ENCODE measurements around the gene GSTT4.
"Not testable (repeated sequence)": the region's sequence is repeated elsewhere in the genome, so short reads cannot be mapped to it uniquely, and the experiment has no call there.

The GSTT4 gene

DNA sequence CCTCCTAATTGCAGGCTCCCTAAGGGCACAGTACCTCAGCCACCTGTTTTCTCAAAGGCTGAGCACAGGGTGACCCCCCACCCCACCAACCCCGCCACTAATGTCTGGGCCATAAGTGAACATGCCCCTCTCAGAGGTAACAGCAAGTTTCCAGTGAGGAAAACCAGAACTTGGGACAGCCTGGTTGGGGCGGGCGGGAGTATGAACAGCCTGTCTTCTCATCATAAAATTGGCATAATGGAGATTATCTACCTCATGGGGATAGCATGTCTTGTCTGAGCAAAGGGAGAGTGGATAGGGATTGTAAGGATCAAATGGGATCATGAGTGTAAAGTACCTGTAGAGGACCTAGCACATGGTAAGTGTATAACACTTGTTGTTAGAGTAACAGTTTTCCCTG, 33.3 kb downstream of the GSTT4 start:
- H3K27me3 ChIP-seq (ENCODE audit: insufficient read depth, low read depth, severe bottlenecking); H3K4me3 ChIP-seq (ENCODE audit: low read depth, low read length); DNase-seq; H3K27ac ChIP-seq; H3K9me3 ChIP-seq (ENCODE audit: severe bottlenecking): not testable (repeated sequence)
- H3K36me3 ChIP-seq: peaks cover 19% of the 10 kb centered on the region

DNA sequence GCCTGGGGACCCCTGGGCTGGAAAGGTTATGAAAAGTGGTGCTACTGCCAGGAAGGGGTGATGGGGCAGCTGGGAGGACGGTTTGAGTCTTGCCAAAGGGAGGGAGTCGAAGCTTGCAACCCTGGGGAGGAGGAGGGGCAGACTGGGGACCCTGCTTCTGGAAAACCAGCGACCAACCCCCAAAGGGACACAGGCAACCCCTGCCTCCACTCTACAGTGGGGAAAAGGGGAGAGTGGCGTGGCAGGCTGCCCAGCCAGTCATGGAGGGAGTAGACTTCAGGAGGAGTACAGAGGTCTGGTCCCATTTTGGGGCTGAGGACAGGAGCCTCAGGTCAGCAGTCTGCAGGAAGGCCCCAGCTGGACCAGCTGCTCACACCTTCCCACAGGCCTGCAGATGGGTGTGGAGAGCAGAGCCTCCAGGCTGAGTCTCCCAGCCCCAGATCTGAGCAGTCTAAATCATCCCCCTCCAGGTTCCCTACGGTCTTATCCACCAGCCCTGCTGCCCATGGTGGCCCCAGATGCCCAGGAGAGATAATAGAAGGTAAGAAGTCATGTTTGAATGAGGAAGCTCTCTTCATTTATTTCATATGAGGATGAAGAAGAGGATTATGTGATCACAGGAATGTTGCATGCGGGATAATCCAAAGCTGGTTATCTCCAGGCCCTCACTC, 34.3 kb downstream of the GSTT4 start:
- TF ChIP-seq, protein P1, sequence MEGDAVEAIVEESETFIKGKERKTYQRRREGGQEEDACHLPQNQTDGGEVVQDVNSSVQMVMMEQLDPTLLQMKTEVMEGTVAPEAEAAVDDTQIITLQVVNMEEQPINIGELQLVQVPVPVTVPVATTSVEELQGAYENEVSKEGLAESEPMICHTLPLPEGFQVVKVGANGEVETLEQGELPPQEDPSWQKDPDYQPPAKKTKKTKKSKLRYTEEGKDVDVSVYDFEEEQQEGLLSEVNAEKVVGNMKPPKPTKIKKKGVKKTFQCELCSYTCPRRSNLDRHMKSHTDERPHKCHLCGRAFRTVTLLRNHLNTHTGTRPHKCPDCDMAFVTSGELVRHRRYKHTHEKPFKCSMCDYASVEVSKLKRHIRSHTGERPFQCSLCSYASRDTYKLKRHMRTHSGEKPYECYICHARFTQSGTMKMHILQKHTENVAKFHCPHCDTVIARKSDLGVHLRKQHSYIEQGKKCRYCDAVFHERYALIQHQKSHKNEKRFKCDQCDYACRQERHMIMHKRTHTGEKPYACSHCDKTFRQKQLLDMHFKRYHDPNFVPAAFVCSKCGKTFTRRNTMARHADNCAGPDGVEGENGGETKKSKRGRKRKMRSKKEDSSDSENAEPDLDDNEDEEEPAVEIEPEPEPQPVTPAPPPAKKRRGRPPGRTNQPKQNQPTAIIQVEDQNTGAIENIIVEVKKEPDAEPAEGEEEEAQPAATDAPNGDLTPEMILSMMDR (IDR thresholded peaks at IDR 0.05; ENCODE audit: low read depth, low read length): no peak
- no peak overlapping the region for H3K4me3 ChIP-seq (ENCODE audit: low read depth, low read length)
- no peak overlapping the region for H3K27ac ChIP-seq
- DNase-seq: no peak
- no peaks in the 10 kb centered on the region for H3K27me3 ChIP-seq (ENCODE audit: insufficient read depth, low read depth, severe bottlenecking)
- peaks cover 19% of the 10 kb centered on the region for H3K36me3 ChIP-seq
- H3K9me3 ChIP-seq (ENCODE audit: severe bottlenecking): no peaks in the 10 kb centered on the region

DNA sequence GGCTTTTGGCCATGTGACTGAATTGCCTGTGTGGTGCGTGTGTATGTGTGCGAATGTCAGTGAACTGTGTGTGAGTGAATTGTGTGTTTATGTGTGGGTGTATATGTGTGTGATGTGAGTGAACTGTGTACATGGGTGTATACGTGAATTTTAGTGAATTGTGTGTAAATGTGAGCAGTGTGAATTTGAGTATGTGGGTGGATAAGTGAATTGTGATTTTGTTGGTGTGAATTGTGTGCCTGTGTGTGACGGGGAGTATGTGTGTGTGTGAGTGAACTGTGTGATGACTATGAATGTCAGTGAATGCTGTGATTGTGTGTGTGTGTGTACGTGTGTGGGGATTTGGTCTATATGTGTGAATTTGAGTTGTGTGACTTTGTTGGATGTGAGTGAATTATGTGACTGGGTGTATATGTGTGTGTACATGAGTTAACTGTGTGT, 35.0 kb downstream of the GSTT4 start:
- no peaks in the 10 kb centered on the region for H3K9me3 ChIP-seq (ENCODE audit: severe bottlenecking)
- H3K27me3 ChIP-seq (ENCODE audit: insufficient read depth, low read depth, severe bottlenecking): no peaks in the 10 kb centered on the region
- TF ChIP-seq, protein P1 (IDR thresholded peaks at IDR 0.05; ENCODE audit: low read depth, low read length): no peak
- DNase-seq: no peak
- H3K27ac ChIP-seq: no peak overlapping the region
- H3K36me3 ChIP-seq: peaks cover 19% of the 10 kb centered on the region
- no peak overlapping the region for H3K4me3 ChIP-seq (ENCODE audit: low read depth, low read length)

DNA sequence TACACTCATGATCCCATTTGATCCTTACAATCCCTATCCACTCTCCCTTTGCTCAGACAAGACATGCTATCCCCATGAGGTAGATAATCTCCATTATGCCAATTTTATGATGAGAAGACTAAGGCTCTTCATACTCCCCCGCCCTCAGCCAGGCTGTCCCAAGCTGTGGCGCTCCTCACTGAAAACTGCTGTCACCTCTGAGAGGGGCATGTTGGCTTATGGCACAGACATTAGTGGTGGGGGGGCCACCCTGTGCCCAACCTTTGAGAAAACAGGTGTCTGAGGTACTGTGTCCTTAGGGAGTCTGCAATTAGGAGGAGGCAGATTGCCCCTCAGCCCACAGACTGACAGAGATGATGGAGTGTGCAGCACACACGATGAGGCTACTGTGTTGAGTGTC, 36.2 kb downstream of the GSTT4 start:
- no peaks in the 10 kb centered on the region for H3K9me3 ChIP-seq (ENCODE audit: severe bottlenecking)
- DNase-seq: no peak
- H3K27me3 ChIP-seq (ENCODE audit: insufficient read depth, low read depth, severe bottlenecking): no peaks in the 10 kb centered on the region
- TF ChIP-seq, protein P1 (IDR thresholded peaks at IDR 0.05; ENCODE audit: low read depth, low read length): no peak
- peaks cover 19% of the 10 kb centered on the region for H3K36me3 ChIP-seq
- no peak overlapping the region for H3K4me3 ChIP-seq (ENCODE audit: low read depth, low read length)
- no peak overlapping the region for H3K27ac ChIP-seq

DNA sequence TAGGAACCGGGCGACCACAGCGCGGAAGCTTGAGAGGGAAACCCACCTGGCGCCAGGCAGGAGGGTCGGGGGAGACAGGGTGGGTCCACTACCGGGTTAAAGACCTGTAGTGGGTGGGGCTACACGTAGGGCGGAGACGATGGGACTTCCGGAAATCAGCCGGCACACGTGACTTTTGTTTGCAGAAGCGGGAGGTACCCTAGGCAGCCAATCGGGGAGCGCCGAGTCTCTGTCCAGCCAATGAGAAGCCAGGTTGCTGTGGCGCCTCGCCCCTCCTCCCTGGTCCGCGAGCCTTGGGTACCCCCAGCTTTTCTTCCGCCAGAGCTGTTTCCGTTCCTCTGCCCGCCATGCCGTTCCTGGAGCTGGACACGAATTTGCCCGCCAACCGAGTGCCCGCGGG, 38.7 kb downstream of the GSTT4 start, which contains the start of gene DDTL:
TSS of gene DDTL (plus strand) at position 321 of the 400 bp plus-strand sequence. CDS start at position 348, 27 bp downstream.
- H3K36me3 ChIP-seq: peaks cover 19% of the 10 kb centered on the region
- H3K4me3 ChIP-seq (ENCODE audit: low read depth, low read length); H3K27ac ChIP-seq; H3K27me3 ChIP-seq (ENCODE audit: insufficient read depth, low read depth, severe bottlenecking); H3K9me3 ChIP-seq (ENCODE audit: severe bottlenecking); DNase-seq: not testable (repeated sequence)

DNA sequence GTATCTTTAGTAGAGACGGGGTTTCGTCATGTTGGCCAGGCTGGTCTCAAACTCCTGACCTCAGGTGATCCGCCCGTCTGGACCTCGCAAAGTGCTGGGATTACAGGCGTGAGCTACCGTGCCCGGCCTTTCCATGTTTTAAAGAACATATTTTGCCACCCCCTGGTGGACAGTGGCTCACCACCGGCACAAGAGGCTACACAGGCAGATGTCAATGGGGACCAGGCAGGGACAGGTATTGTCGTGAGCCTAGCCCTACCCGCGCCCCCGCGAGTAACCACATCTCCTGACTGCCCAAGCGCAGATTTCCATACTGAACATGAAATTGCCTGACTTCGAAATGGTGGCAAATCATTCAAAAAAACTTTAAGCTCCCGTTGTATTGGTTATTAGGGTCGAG, 39.2 kb downstream of the GSTT4 start:
- H3K36me3 ChIP-seq: peaks cover 17% of the 10 kb centered on the region
- not testable (repeated sequence) for H3K9me3 ChIP-seq (ENCODE audit: severe bottlenecking); H3K27me3 ChIP-seq (ENCODE audit: insufficient read depth, low read depth, severe bottlenecking); H3K27ac ChIP-seq; DNase-seq; H3K4me3 ChIP-seq (ENCODE audit: low read depth, low read length)

DNA sequence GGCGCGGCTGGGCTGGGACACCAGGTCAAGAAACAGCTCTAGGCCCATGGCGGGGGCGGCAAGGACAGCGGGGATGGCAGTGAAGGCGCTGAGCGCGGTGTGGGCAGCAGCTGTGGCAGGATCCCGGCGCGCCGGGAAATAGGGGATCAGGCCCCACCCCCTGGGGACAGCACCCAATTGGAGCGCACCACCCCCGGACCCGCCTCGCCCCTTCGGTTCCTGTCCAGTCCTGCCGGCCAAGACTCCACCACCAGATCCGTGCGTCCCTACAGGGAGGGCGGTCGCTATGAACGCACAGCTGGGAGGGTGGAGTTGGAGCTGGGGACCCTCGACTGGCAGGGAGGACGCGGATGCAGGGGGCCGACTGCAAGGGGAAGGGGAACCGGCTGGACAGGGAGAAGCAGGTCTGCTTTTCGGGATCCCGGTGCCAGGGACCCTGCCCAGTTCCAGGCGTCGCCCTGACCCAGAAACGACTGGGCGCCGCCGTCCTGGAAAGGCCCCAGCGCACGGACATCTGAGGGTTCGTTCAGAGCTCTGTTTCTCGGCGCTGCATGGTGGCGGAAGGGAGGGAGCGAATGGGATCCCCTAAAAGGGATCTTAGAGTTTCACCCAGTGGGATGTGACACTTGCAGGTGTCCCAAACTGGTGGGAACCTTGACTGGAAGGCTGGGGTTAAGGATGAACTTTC, 44.0 kb downstream of the GSTT4 start, which contains the start of gene GSTT2B:
TSS of gene GSTT2B (minus strand) at position 112 of the 688 bp plus-strand sequence. CDS start at position 48, 64 bp downstream.
- H3K9me3 ChIP-seq (ENCODE audit: severe bottlenecking); H3K4me3 ChIP-seq (ENCODE audit: low read depth, low read length); H3K36me3 ChIP-seq; H3K27me3 ChIP-seq (ENCODE audit: insufficient read depth, low read depth, severe bottlenecking); H3K27ac ChIP-seq; DNase-seq: not testable (repeated sequence)
